Cerebellar cortex (tissue), 1 donor: Measurements from ENCODE around the gene TRMU.
A peak's percentile ranks its signal among the peaks of the same experiment; 100 is the strongest.
"Not testable (repeated sequence)": the region's sequence is repeated elsewhere in the genome, so short reads cannot be mapped to it uniquely, and the experiment has no call there.

Experiments
- DNase-seq: peaks from one replicate; pipeline ENCODE4 v3.0.0-alpha.2; 2015; ENCODE audit warnings: low spot score

The TRMU gene

GRCh38 chr22:46387748-46388147 lies 52.2 kb downstream of the TRMU start:
- no peak for DNase-seq

GRCh38 chr22:46388647-46389046 lies 53.1 kb downstream of the TRMU start:
- no peak for DNase-seq

DNA sequence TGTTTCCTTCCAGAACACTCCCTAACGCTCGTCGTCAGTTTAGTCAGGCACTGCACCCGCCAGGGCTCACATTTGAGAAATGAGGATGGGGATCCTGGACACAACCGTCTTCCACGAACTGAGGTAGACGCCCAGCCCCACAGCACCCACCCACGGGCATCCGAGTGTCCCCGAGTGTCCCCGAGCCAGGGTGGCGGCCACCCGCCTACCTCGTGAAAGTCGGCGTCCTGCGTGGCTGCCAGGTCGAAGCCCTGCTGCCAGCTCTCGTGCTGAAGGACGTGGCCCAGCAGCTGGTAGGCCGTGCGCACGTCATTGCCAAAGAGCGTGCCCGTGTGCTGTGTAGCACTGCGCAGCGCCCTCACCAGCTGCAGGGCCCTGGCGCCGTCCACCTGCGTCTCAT lies 53.6 kb downstream of the TRMU start:
- DNase-seq = no peak

DNA sequence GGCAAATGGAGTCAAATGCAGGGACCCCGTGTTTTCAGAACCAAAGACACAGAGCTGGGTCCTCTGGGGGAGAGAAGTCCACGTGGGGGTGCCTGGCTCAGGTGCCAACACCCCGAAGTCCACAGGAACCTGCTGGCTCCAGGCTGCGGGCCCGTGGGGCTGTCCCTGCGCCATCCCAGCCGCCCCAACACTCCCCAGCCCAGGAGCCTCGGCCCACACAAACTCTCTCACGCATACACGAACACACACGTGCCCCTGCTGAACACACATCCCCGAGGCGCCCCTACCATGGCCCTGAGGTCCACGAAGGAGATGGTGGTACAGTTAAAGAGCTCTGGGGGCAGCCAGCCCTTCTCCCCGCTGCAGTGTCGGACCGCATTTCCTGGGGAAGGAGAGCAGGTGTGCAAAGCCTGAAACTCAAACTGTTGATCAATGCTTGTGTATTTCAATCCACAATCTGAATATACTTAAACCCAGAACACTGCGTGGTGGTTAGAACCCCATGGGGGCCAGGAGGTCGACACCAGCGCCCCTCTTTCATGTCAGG lies 54.7 kb downstream of the TRMU start:
- DNase-seq = no peak

GRCh38 chr22:46390652-46391301 lies 55.3 kb downstream of the TRMU start:
- DNase-seq = peak; percentile 55

DNA sequence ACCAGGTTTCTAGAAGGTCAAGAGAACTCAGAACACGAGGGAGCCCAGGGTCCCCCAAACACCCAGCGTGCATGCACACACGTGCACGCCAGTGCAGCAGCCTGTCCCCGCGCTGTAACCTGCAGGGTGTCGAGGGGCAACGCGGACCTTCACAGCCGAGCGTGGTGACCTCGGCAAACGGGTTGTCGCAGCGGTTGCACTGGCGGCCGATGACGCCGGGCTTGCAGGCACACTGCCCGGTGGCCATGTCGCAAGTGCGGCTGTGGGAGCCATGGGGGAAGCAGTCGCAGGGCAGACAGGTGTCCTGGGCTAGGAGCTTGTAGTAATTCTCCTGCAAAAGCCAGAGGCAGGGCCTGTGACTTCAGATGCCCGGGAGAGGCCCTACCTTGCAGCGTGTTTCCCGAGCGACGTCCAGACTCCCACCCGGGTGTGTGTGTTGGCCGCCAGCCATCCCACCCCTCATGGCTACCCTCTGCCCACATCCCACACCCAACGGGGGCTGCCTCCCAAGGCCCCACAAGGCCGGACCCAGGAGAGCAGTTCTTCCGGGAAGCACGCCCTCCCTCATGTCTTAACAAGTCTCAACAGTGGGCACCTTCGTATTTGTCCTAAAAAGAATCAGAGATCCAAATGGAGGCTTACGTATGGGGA lies 56.1 kb downstream of the TRMU start:
- no peak for DNase-seq

- DNase-seq = no peak
These were observed 56.8 kb downstream of the TRMU start for GRCh38 chr22:46392137-46392844.

GRCh38 chr22:46393873-46394272 lies 58.4 kb downstream of the TRMU start:
- no peak for DNase-seq

DNA sequence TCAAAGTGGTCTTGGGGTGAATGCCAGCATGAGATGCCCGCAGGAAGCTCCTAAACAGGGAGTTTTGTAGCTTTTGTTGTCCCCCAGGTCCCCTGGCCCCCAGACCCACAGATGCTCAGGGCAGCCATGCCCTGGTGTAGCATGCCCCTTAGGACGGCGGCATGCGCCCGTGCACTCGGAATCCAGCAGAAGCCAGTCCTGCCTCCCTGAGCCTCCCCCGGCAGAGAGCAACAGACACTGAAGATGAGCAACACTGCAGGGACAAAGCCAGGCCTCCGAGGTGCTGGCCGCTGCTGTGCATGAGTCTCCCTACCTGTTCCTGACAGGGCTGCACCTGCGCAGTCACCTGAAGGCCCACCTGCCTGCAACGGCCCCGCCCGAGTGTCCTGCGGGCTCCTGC lies 59.1 kb downstream of the TRMU start:
- DNase-seq = no peak

- DNase-seq = no peak
These were observed 59.6 kb downstream of the TRMU start for GRCh38 chr22:46395145-46395544.

DNA sequence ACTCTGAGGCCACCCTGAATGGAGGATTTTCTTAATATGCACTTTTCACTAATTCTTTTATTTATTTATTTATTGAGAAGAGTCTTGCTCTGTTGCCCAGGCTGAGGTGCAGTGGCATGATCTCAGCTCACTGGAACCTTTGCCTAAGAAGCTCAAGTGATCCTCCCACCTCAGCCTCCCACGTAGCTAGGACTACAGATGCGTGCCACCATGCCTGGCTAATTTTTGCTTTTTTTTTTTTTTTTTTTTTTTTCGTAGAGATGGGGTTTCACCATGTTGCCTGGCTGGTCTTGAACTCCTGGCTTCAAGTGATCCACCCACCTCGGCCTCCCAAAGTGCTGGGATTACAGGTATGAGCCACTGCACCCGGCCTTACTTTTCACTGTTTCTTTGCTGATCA lies 61.5 kb downstream of the TRMU start:
- DNase-seq = not testable (repeated sequence)

GRCh38 chr22:46397514-46397913 lies 62.0 kb downstream of the TRMU start:
- no peak for DNase-seq

DNA sequence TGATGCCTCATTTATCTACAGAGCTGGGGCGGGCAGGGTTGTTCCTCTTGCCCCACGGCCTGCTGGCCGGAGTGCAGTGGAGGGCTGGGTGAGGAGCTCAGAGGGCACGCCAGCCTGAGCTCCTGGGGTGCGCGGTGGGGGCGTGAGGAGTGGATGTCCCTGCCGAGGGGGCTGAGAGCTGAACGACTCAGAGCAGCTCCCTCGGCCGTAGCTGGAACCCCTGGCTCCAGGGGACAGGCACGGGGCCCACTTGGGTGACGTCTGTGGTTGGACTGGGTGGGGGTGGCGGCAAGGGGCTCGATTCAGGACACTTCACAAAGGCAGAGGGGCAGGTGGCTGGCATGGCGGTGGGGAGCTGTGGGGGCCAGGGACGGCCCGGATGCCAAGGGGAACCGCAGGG lies 62.4 kb downstream of the TRMU start:
- no peak for DNase-seq

DNA sequence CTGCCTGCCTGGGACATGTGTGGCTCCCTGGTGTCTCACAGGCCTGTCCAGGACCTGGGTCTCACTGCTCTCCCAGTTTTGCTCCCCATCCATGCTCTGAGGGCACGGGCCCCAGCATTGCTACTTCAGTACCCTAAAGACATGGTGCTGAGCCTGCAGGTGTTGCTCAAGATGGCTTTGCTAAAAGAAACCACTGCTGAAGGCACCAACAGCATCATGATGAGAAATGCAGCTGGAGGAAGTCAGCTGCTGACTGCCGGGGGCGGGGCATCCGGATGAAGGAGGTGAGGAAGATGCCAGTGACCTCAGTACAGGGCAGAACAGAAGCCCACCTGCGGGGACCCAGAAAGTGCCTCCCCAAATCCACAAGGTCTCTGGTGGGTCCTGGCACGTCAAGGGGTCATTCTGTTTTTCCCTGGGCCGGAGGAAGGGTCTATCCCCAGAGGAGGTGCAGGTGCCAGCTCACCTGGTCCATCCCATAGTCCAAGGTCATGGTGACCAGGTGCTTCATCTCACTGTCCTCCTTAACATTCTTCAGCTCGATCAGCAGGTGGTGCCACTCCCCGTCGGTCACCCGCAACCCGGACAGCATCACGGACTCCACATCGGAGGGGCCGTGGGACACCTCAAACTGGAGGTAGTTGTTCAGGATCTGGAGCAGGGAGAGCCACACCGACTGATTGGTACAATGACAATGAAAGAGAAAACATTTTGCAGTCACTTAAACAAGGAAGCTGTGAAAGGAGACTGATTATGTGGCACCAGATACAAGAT lies 63.9 kb downstream of the TRMU start:
- no peak for DNase-seq

DNA sequence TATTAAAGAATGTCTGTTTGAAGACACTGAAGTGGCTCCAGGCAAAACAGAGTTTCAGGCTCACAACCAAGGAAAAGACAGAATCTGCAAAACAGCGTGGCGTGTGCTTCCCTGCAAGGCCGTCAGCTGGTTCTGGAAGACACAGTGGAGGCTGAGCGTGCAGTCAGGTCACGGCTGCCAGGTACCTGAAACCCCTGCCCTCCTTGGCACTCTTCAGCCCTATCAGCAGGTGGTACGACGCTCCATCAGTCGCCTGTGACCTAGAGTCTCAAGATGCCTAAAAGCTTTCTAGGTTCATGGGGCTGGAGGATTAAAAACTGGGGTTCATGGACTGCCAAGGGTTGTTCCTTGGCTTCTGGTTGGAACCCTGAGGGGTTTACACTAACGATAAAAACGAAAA lies 65.9 kb downstream of the TRMU start:
- no peak for DNase-seq

DNA sequence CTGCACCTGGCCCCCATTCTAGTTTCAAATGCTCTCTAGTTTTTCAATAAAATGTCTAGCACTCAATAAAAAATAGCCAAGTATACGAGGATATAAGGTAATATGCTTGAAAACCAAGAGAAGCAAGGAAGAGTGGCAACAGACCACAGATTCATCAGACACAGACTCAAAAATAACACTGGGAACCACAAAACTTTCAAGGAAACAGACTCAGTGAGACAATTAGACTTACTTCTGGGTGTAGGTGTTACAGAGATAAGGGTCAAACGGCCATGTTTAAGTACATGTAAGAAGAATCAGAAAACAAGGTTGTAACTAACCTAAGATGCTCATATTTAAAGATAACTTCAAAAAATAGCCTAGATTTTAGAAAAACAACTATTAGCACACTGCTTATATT lies 67.0 kb downstream of the TRMU start:
- no peak for DNase-seq

DNA sequence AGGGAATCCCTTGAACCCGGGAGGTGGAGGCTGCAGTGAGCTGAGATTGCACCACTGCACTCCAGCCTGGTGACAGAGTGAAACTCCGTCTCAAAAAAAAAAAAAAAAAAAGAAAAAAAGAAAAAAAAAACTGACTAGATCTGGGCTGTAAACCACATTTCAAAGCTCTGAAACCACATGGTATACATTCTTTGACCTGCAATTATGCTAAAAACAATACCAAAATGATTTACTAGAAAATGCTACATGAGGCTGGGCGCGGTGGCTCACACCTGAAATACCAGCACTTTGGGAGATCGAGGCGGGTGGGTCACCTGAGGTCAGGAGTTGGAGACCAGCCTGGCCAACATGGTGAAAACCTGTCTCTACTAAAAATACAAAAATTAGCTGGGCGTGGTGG lies 68.4 kb downstream of the TRMU start:
- not testable (repeated sequence) for DNase-seq

- no peak for DNase-seq
These were observed 70.4 kb downstream of the TRMU start for GRCh38 chr22:46405901-46406300.

DNA sequence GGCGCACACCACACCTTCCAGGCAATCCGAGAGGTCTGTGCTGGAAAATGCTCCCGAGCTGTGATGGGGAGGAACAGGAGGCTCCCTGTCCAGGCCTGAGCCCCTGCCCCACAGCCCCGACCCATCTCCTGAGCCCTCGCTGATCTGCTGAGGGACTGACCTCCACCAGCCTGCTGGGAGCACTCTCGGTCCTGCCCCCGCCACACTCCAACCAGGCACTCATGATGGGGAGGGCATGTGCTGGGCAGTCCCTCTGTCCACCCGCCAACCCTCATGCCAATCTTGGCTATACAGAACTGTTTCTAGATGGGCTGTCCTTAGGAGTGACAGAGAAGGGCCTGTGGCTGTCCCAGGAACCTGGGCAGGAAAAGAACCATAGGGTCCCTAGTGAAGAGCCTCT lies 70.8 kb downstream of the TRMU start:
- no peak for DNase-seq

DNA sequence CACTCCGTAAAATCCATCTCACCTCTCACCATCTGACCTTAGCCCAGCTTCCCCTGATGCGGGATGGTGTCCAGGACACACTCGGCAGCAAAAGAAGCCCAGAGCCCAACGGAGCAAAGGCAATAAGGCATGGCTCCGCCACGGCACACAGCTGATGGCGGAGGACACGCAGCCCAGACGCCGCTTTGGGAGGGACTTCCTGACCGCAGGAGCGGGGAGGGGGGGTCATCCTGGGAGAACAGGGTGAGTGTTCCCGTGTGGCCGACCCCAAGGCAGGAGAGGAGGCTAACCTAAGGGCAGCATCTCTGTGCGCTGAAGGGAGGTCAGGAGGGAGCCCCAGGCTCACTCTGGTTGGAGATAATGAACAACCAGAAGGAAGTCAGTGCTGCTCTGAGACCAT lies 71.3 kb downstream of the TRMU start:
- no peak for DNase-seq
